Naive thymus-derived CD8-positive, alpha-beta T cell (primary cell): ENCODE data around the gene MVD. TPM values are rescaled to one million over a fixed set of nuclear protein-coding genes. Genes with fewer than 3 reads are reported as not detected.

Experiments
- ATAC-seq, 2 donors: fragments of 150-1000 bp; cut with Tn5 transposase in 1 of 2; sonication (Bioruptor Pico), chemical (Tn5 transposase) in 1 of 2; 1 replicate in 1 of 2; 2 replicates in 1 of 2; pipeline ENCODE4 v1.10.0; 2021; ENCODE audit warnings: mild to moderate bottlenecking in 2 of 2, moderate library complexity in 2 of 2
- POLR2A ChIA-PET: fragments of 350-600 bp; sonication (Branson Sonifier 250); formaldehyde crosslinking; loops from one replicate; lab custom pipeline; 2021; ENCODE audit warnings: antibody characterized with exemption; lab: Charles Lee
- DNase-seq, 10 donors: peaks; one replicate each; pipeline versions ENCODE4 v3.0.0 to v3.0.0-alpha.2; 2020 to 2022
- H3K27ac Mint-ChIP-seq, 10 donors: one replicate each; pipeline ENCODE4 v1.8.0; 2020 to 2022; ENCODE audit warnings: mild to moderate bottlenecking in 10 of 10, mixed read lengths in 10 of 10, moderate library complexity in 4 of 10, inconsistent platforms in 1 of 10
- H3K27me3 Mint-ChIP-seq, 5 donors: one replicate each; pipeline ENCODE4 v1.8.0; 2021 to 2022; ENCODE audit warnings: mixed read lengths in 5 of 5
- H3K36me3 Mint-ChIP-seq, 3 donors: one replicate each; pipeline ENCODE4 v1.8.0; 2020 to 2022; ENCODE audit warnings: mixed read lengths in 3 of 3, mild to moderate bottlenecking in 2 of 3, inconsistent platforms in 1 of 3
- H3K4me1 Mint-ChIP-seq, 4 donors: one replicate each; pipeline ENCODE4 v1.8.0; 2021 to 2022; ENCODE audit warnings: mixed read lengths in 4 of 4
- H3K4me3 Mint-ChIP-seq, 10 donors: one replicate each; pipeline ENCODE4 v1.8.0; 2020 to 2022; ENCODE audit warnings: mild to moderate bottlenecking in 10 of 10, mixed read lengths in 10 of 10, moderate library complexity in 6 of 10, inconsistent platforms in 1 of 10
- H3K9me3 Mint-ChIP-seq, 9 donors: one replicate each; pipeline ENCODE4 v1.8.0; 2020 to 2022; ENCODE audit warnings: mixed read lengths in 9 of 9, mild to moderate bottlenecking in 3 of 9, inconsistent platforms in 1 of 9, moderate library complexity in 1 of 9
- polyA plus RNA-seq, 3 donors: library from polyadenylated mRNA; unstranded; fragments of 300-500 nt; fragmentation: Illumina TruSeq; gene quantifications; one replicate each; pipeline ENCODE4 v1.2.3, GENCODE V29; 2021
- total RNA-seq, 8 experiments: library from RNA in 2 of 8; stranded (reverse) in 2 of 8; gene quantifications; one replicate each; pipeline ENCODE4 v1.2.3 and lab custom pipeline; 2021 to 2026

MVD gene
- total and polyA plus RNA-seq, 5 experiments from 2014 or later, result 14.4 to 42.7 (median 20.4) TPM

- no peak for ATAC-seq
- Mint-ChIP-seq H3K9me3 (no peaks in the 10 kb centered on the region), H3K27ac (no peak overlapping the region), H3K36me3 (peaks cover 0 to 75% (median 4%) of the 10 kb centered on the region in 3 donors), H3K4me3 (no peak overlapping the region), H3K27me3 (no peaks in the 10 kb centered on the region), H3K4me1 (peaks cover 2 to 11% (median 6%) of the 10 kb centered on the region in 4 donors)
- POLR2A ChIA-PET, result no interaction called here
- no peak for DNase-seq
Observed at GRCh38 chr16:88624977-88625576, 37.8 kb downstream of the MVD start.

DNA sequence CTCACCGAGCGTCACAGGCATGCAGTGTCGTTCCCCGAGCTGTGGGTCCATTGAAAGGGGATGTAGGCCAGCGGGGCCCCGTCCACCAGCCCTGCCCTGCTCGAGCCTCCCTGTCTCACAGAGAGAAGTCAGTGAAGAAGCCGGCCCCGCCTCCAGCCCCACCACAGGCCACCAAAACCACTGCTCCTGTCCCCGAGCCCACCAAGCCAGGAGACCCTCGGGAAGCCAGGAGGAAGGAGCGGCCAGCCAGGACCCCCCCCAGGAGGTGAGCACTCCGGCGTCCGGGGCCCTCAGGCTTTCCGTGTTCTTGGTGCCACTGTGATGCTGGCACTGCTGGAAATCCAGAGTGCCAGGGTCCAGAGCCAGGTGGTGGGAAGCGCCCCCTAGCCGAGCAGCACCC, 38.4 kb downstream of the MVD start:
- Mint-ChIP-seq H3K4me1 (peaks cover 6 to 17% (median 12%) of the 10 kb centered on the region in 4 donors), H3K9me3 (no peaks in the 10 kb centered on the region), H3K36me3 (peaks cover 0 to 77% (median 4%) of the 10 kb centered on the region in 3 donors), H3K4me3 (no peak overlapping the region), H3K27me3 (peaks cover 0 to 1% (median 0%) of the 10 kb centered on the region in 5 donors), H3K27ac (peak overlapping the region in 1 of 10 donors; percentile 67)
- DNase-seq, result no peak
- POLR2A ChIA-PET, result no interaction called here
- ATAC-seq, result no peak

DNA sequence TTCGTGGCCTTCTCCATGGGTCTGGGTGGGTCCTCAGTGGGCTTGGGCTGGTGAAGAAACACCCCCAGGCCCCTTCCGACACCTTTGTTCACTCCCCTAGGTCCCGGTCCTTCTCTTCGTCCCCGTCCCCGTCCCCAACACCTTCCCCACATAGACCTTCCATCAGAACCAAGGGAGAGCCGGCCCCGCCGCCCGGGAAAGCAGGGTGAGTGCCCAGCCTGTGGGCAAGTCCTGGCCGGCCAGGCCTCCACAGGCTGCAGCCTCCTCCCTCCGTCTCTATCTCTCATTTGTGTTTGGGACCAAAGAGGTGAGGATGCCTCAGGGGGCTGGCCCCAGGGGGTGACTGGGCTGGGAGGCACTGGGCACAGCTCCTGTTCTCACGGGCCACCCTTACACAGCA, 39.0 kb downstream of the MVD start:
- H3K9me3 Mint-ChIP-seq, result no peaks in the 10 kb centered on the region
- ATAC-seq, result no peak
- H3K4me1 Mint-ChIP-seq, result peaks cover 6 to 23% (median 19%) of the 10 kb centered on the region in 4 donors
- no peak for DNase-seq
- H3K27ac Mint-ChIP-seq, result peak overlapping the region in 5 of 10 donors; percentile 40 to 80 (median 57)
- peaks cover 0 to 1% (median 0%) of the 10 kb centered on the region in 5 donors for H3K27me3 Mint-ChIP-seq
- H3K4me3 Mint-ChIP-seq, result no peak overlapping the region
- POLR2A ChIA-PET, result no interaction called here
- H3K36me3 Mint-ChIP-seq, result peaks cover 0 to 75% (median 5%) of the 10 kb centered on the region in 3 donors

DNA sequence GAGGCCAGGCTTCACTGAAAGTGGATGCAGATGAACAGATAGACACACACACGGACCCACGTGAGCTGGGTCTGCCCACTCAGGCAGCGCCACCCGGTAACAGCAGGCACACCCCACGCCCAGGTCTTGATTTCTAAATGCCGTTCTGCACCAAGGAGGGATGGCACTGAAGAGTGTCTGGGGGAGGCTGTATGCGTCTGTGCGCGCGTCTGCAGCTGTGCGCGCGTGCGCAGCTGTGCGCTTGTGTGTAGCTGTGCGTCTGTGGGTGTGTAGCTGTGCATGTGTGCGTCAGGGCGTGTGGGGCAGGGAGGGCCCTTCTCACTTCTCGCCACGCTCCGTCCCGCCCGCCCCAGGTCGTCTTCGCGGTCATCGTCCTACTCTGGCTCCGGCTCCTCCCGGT, 40.0 kb downstream of the MVD start:
- Mint-ChIP-seq H3K4me3 (no peak overlapping the region), H3K4me1 (peaks cover 7 to 30% (median 26%) of the 10 kb centered on the region in 4 donors)

DNA sequence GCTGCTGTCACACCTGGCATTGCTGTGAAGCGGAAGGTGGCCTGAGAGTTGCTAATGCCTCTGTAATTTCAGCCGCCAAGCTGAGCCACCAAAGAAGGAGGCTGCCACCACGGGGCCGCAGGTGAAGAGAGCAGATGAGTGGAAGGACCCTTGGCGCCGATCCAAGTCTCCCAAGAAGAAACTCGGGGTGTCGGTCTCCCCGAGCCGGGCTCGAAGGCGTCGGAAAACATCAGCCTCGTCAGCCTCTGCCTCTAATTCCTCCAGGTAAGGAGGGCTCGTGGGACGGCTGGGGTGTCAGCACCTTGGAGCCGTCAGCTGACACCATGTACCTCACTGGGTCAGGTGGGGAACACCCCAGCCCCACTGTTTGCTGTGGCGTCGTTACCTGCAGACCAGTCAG, 40.8 kb downstream of the MVD start:
- no peak for ATAC-seq
- no peak for DNase-seq
- Mint-ChIP-seq H3K27me3 (peaks cover 0 to 1% (median 0%) of the 10 kb centered on the region in 5 donors), H3K36me3 (peaks cover 0 to 73% (median 5%) of the 10 kb centered on the region in 3 donors), H3K4me3 (no peak overlapping the region), H3K27ac (peak overlapping the region in 9 of 10 donors; percentile 13 to 100 (median 49)), H3K4me1 (peaks cover 10 to 30% (median 28%) of the 10 kb centered on the region in 4 donors), H3K9me3 (no peaks in the 10 kb centered on the region)
- POLR2A ChIA-PET, result no interaction called here

More for the DNA sequence above, 40.0 kb downstream of the MVD start:
- peaks cover 0 to 74% (median 5%) of the 10 kb centered on the region in 3 donors for H3K36me3 Mint-ChIP-seq
- H3K27ac Mint-ChIP-seq, result peak overlapping the region in 4 of 10 donors; percentile 22 to 83 (median 70)
- POLR2A ChIA-PET, result no interaction called here
- H3K9me3 Mint-ChIP-seq, result no peaks in the 10 kb centered on the region
- peaks cover 0 to 1% (median 0%) of the 10 kb centered on the region in 5 donors for H3K27me3 Mint-ChIP-seq
- DNase-seq (no peak), ATAC-seq (no peak)

GRCh38 chr16:88619859-88620815, 42.8 kb downstream of the MVD start:
- H3K36me3 Mint-ChIP-seq, result peaks cover 0 to 64% (median 5%) of the 10 kb centered on the region in 3 donors

DNA sequence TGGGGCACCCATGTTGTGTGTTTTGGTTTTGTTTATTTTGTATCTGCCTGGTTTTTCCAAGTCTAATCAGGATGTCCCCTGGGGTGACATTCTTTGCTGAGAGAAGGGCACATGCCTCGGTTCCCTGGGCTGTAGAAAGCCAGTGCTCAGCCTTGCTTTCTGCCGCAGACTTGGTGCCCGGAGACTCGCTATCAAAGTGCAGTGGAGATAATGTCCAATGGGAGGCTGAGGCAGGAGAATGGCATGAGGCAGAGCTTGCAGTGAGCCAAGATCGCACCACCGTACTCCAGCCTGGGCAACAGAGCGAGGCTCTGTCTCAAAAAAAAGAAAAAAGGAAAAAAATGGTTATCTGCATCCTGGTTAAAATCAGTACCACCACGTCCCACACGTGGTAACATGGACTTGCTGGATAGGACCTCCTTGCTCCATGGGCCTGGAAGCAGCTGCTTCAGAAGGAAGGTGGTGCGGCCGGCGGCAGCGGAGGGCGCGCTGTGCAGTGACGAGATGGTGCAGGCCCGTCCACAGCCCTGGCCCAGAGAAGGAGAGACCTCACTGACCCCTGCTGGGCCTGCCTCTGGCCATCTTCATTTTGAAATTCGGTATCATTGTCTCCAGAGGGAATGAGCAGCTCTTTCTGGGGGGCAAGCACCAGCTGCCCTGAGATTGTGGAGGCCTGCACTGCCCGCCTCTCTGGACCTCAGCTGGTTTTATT, 43.8 kb downstream of the MVD start:
- DNase-seq (no peak), ATAC-seq (no peak)
- POLR2A ChIA-PET, result interaction anchor here (1.1 to 2.1 kb wide), 4 partner anchors 14 to 82 kb away, joined by 3 to 11 read pairs (median 6); partner anchors contain the start of gene ZC3H18
- Mint-ChIP-seq H3K9me3 (no peaks in the 10 kb centered on the region), H3K36me3 (peaks cover 0 to 62% (median 5%) of the 10 kb centered on the region in 3 donors), H3K4me1 (peaks cover 13 to 36% (median 32%) of the 10 kb centered on the region in 4 donors), H3K27ac (peak overlapping the region; percentile 91 to 100 (median 98)), H3K4me3 (peak overlapping the region in 3 of 10 donors; percentile 34 to 84 (median 34)), H3K27me3 (peaks cover 0 to 1% (median 0%) of the 10 kb centered on the region in 5 donors)

More at GRCh38 chr16:88619859-88620815, 42.8 kb downstream of the MVD start:
- no peaks in the 10 kb centered on the region for H3K9me3 Mint-ChIP-seq
- ATAC-seq, result peak; percentile 84 to 91
- POLR2A ChIA-PET, result interaction anchor here (0.6 to 2.1 kb wide), 6 partner anchors 13 to 81 kb away, joined by 3 to 11 read pairs (median 4); partner anchors contain the start of gene ZC3H18
- peak in 9 of 10 donors; percentile 41 to 88 (median 82) for DNase-seq
- H3K27me3 Mint-ChIP-seq, result peaks cover 0 to 1% (median 0%) of the 10 kb centered on the region in 5 donors
- peaks cover 12 to 35% (median 32%) of the 10 kb centered on the region in 4 donors for H3K4me1 Mint-ChIP-seq
- peak overlapping the region; percentile 91 to 100 (median 98) for H3K27ac Mint-ChIP-seq
- H3K4me3 Mint-ChIP-seq, result peak overlapping the region; percentile 22 to 84 (median 56)

- H3K4me1 Mint-ChIP-seq, result peaks cover 17 to 40% (median 34%) of the 10 kb centered on the region in 4 donors
- peak overlapping the region in 1 of 10 donors; percentile 20 for H3K4me3 Mint-ChIP-seq
- peak overlapping the region; percentile 91 to 100 (median 98) for H3K27ac Mint-ChIP-seq
- ATAC-seq, result no peak
- no peak for DNase-seq
- peaks cover 0 to 1% (median 0%) of the 10 kb centered on the region in 5 donors for H3K27me3 Mint-ChIP-seq
- H3K36me3 Mint-ChIP-seq, result peaks cover 0 to 62% (median 5%) of the 10 kb centered on the region in 3 donors
- H3K9me3 Mint-ChIP-seq, result no peaks in the 10 kb centered on the region
- POLR2A ChIA-PET, result no interaction called here
Observed at GRCh38 chr16:88618182-88618955, 44.5 kb downstream of the MVD start.

DNA sequence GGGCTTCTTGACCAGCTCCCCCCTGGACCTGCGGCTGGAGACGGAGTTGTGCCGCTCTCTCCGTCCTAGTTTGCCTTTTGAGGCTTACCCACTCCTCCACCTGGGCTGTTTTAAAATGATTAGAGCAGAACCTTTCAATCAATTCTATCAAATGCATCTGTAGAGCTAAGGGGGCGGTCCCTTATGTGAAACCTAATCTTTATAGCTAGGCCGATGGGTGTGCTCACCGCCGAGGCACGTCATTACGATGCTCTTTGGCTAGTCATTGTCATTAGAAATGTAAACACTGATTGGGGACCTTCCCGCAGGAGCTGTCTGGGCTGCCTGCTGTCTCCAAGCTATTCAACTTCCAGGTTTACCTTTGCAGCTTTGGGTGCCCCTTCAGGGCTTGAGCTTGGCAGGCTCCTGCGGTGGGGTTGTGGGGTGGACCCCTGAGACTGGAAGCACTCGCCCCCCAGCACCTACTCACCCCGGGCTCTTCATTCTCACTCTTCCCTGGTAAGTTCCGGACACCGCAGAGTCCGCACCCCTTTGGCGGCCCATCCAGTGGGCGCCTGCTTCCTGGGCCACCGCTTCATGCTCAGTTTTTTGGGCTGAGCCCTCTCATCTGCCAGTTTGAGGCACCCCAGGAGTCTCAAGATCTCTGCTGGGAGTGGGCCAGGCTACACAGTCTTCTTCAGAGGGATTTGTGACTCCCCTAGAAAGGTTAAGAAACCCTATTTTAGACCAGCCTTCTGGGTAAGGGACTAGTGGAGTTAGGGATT, 45.4 kb downstream of the MVD start:
- peak overlapping the region; percentile 91 to 100 (median 98) for H3K27ac Mint-ChIP-seq
- H3K9me3 Mint-ChIP-seq, result no peaks in the 10 kb centered on the region
- H3K4me3 Mint-ChIP-seq, result no peak overlapping the region
- POLR2A ChIA-PET, result no interaction called here
- peaks cover 21 to 43% (median 35%) of the 10 kb centered on the region in 4 donors for H3K4me1 Mint-ChIP-seq
- H3K36me3 Mint-ChIP-seq, result peaks cover 0 to 61% (median 4%) of the 10 kb centered on the region in 3 donors
- ATAC-seq, result no peak
- H3K27me3 Mint-ChIP-seq, result peaks cover 0 to 1% (median 0%) of the 10 kb centered on the region in 5 donors
- no peak for DNase-seq

- Mint-ChIP-seq H3K9me3 (no peaks in the 10 kb centered on the region), H3K27ac (peak overlapping the region; percentile 6 to 100 (median 95)), H3K36me3 (peaks cover 0 to 59% (median 4%) of the 10 kb centered on the region in 3 donors), H3K27me3 (peaks cover 0 to 1% (median 0%) of the 10 kb centered on the region in 5 donors), H3K4me3 (no peak overlapping the region), H3K4me1 (peaks cover 21 to 41% (median 35%) of the 10 kb centered on the region in 4 donors)
- POLR2A ChIA-PET, result no interaction called here
- ATAC-seq, result no peak
- DNase-seq, result no peak
Observed at GRCh38 chr16:88616736-88617135, 46.2 kb downstream of the MVD start.

DNA sequence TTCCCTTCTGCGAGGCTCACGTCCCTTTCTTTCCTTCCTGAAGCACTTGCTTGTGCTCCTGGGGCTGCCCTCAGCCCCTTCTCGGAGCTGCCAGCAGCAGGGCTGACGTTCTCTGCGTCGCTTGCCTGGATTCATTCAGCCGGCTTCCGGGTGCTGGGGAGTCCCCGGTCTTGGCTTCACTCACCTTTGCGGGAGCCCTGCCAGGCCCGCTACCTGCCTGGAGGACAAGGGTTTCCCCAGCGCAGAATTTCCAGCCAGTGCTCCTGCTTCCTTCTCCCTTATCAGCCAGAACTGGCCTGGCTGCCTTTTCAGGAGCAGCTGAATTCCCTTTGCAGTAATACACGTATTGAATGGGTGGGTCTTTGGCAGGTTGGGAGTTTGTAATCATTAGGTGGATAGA, 46.6 kb downstream of the MVD start:
- Mint-ChIP-seq H3K27me3 (peaks cover 0 to 1% (median 0%) of the 10 kb centered on the region in 5 donors), H3K27ac (peak overlapping the region; percentile 6 to 100 (median 95)), H3K36me3 (peaks cover 0 to 58% (median 4%) of the 10 kb centered on the region in 3 donors), H3K4me1 (peaks cover 21 to 41% (median 35%) of the 10 kb centered on the region in 4 donors), H3K4me3 (no peak overlapping the region), H3K9me3 (no peaks in the 10 kb centered on the region)
- POLR2A ChIA-PET, result no interaction called here
- ATAC-seq, result no peak
- DNase-seq, result no peak
